Common myeloid progenitor, CD34-positive (primary cell): ENCODE data around the gene GRIP2.

ENCODE experiments used
- CTCF ChIA-PET: fragments of 350-600 bp; sonication (Branson Sonifier 250); formaldehyde crosslinking; loops from one replicate; lab custom pipeline; 2021; ENCODE audit warnings: antibody characterized with exemption; lab: Charles Lee
- POLR2A ChIA-PET: fragments of 350-600 bp; sonication (Branson Sonifier 250); formaldehyde crosslinking; loops from one replicate; lab custom pipeline; 2021; ENCODE audit warnings: antibody characterized with exemption; lab: Charles Lee
- DNase-seq, 3 donors: peaks; one replicate each; pipeline versions ENCODE4 v3.0.0 to v3.0.0-alpha.2; 2013
- H3K27ac ChIP-seq, 2 experiments: 1 replicate in 1 of 2; 2 replicates in 1 of 2; pipeline ENCODE4 v1.7.0; 2013; ENCODE audit warnings: inconsistent platforms in 2 of 2, low read length in 2 of 2, mild to moderate bottlenecking in 2 of 2, low read depth in 1 of 2, moderate library complexity in 1 of 2; ENCODE audit not compliant: severe bottlenecking in 2 of 2, insufficient read depth in 1 of 2, poor library complexity in 1 of 2
- H3K27me3 ChIP-seq, 5 experiments: replicated peaks in 2 of 5; 1 replicate in 3 of 5; 2 replicates in 2 of 5; pipeline versions ENCODE4 v1.6.1 to v1.7.0; 2013; ENCODE audit warnings: low read length in 4 of 5, mild to moderate bottlenecking in 2 of 5, moderate library complexity in 2 of 5, inconsistent platforms in 1 of 5; ENCODE audit not compliant: insufficient read depth in 5 of 5, control insufficient read depth in 4 of 5
- H3K36me3 ChIP-seq, 4 experiments: 1 replicate in 2 of 4; 2 replicates in 2 of 4; pipeline versions ENCODE4 v1.6.1 to v1.7.0; 2013; ENCODE audit warnings: low read length in 3 of 4, control low read depth in 1 of 4, mild to moderate bottlenecking in 1 of 4; ENCODE audit not compliant: control insufficient read depth in 4 of 4, insufficient read depth in 4 of 4
- H3K4me1 ChIP-seq, 4 experiments: 1 replicate in 3 of 4; 2 replicates in 1 of 4; pipeline versions ENCODE4 v1.6.1 to v1.7.1; 2013; ENCODE audit warnings: low read length in 3 of 4, mild to moderate bottlenecking in 3 of 4, control low read depth in 1 of 4, inconsistent platforms in 1 of 4, moderate library complexity in 1 of 4; ENCODE audit not compliant: control insufficient read depth in 4 of 4, insufficient read depth in 4 of 4; ENCODE audit errors: control extremely low read depth in 1 of 4
- H3K4me3 ChIP-seq, 7 experiments: 1 replicate in 4 of 7; 2 replicates in 3 of 7; pipeline versions ENCODE4 v1.5.1 to v1.7.0; 2013; ENCODE audit warnings: mild to moderate bottlenecking in 7 of 7, low read length in 6 of 7, moderate library complexity in 6 of 7, inconsistent platforms in 2 of 7, low read depth in 2 of 7, control low read depth in 1 of 7; ENCODE audit not compliant: insufficient read depth in 4 of 7, control insufficient read depth in 1 of 7; ENCODE audit errors: extremely low read depth in 1 of 7
- H3K9me3 ChIP-seq, 5 experiments: 1 replicate in 4 of 5; 2 replicates in 1 of 5; pipeline versions ENCODE4 v1.6.1 to v1.7.1; 2013; ENCODE audit warnings: low read length in 4 of 5, mild to moderate bottlenecking in 2 of 5, inconsistent platforms in 1 of 5, low read depth in 1 of 5, moderate library complexity in 1 of 5; ENCODE audit not compliant: control insufficient read depth in 4 of 5, insufficient read depth in 2 of 5; ENCODE audit errors: control extremely low read depth in 1 of 5
- WGBS: methylation state at CpG from one replicate; pipeline ENCODE4 v1.1.5; 2013; ENCODE audit not compliant: insufficient coverage; 5-methylcytosine and 5-hydroxymethylcytosine counted together

GRIP2 gene

GRCh38 chr3:14464521-14464920, 75.6 kb downstream of the GRIP2 start:
- WGBS, result 100% methylated on average over 4 of the region's 4 CpGs
- no peak overlapping the region for H3K4me3 ChIP-seq
- H3K9me3 ChIP-seq, result no peaks in the 10 kb centered on the region
- no peak for DNase-seq
- no peaks in the 10 kb centered on the region for H3K27me3 ChIP-seq
- no peaks in the 10 kb centered on the region for H3K4me1 ChIP-seq
- peaks cover 6 to 92% (median 71%) of the 10 kb centered on the region in 4 experiments for H3K36me3 ChIP-seq
- no peak overlapping the region for H3K27ac ChIP-seq
- POLR2A ChIA-PET, result no interaction called here
- CTCF ChIA-PET, result interaction anchor here (0.8 to 11.0 kb wide), 7 partner anchors 37 to 262 kb away, joined by 3 to 123 read pairs (median 4); partner anchors contain the start of gene SLC6A6

GRCh38 chr3:14464141-14464465, 76.0 kb downstream of the GRIP2 start:
- H3K9me3 ChIP-seq, result no peaks in the 10 kb centered on the region
- CTCF ChIA-PET, result interaction anchor here (0.8 to 11.0 kb wide), 8 partner anchors 25 to 262 kb away, joined by 3 to 123 read pairs (median 4); partner anchors contain the start of gene SLC6A6
- no peak overlapping the region for H3K27ac ChIP-seq
- POLR2A ChIA-PET, result no interaction called here
- no peaks in the 10 kb centered on the region for H3K27me3 ChIP-seq
- no peak overlapping the region for H3K4me3 ChIP-seq
- no peaks in the 10 kb centered on the region for H3K4me1 ChIP-seq
- H3K36me3 ChIP-seq, result peaks cover 4 to 92% (median 71%) of the 10 kb centered on the region in 4 experiments
- 98% methylated on average over 4 of the region's 5 CpGs for WGBS
- DNase-seq, result no peak

- WGBS, result 87% methylated on average over 21 of the region's 26 CpGs
- Histone ChIP-seq H3K9me3 (no peaks in the 10 kb centered on the region), H3K27me3 (no peaks in the 10 kb centered on the region), H3K27ac (no peak overlapping the region), H3K4me3 (no peak overlapping the region), H3K36me3 (peaks cover 4 to 91% (median 70%) of the 10 kb centered on the region in 4 experiments), H3K4me1 (no peaks in the 10 kb centered on the region)
- DNase-seq, result no peak
- CTCF ChIA-PET, result interaction anchor here (0.8 to 11.0 kb wide), 24 partner anchors 14 to 567 kb away, joined by 3 to 123 read pairs (median 5); partner anchors contain the start of gene SLC6A6
- POLR2A ChIA-PET, result no interaction called here
Measured at GRCh38 chr3:14463330-14464140, 76.6 kb downstream of the GRIP2 start.

GRCh38 chr3:14462738-14463137, 77.4 kb downstream of the GRIP2 start:
- Histone ChIP-seq H3K27ac (no peak overlapping the region), H3K4me1 (no peaks in the 10 kb centered on the region), H3K4me3 (no peak overlapping the region), H3K36me3 (peaks cover 4 to 92% (median 73%) of the 10 kb centered on the region in 4 experiments), H3K27me3 (no peaks in the 10 kb centered on the region), H3K9me3 (no peaks in the 10 kb centered on the region)
- 94% methylated on average over 9 of the region's 9 CpGs for WGBS
- POLR2A ChIA-PET, result no interaction called here
- no peak for DNase-seq
- CTCF ChIA-PET, result interaction anchor here (0.9 to 11.0 kb wide), 28 partner anchors 10 to 566 kb away, joined by 3 to 123 read pairs (median 5); partner anchors contain the start of gene SLC6A6

- Histone ChIP-seq H3K27ac (no peak overlapping the region), H3K4me3 (no peak overlapping the region), H3K36me3 (peaks cover 2 to 91% (median 73%) of the 10 kb centered on the region in 4 experiments), H3K4me1 (no peaks in the 10 kb centered on the region), H3K27me3 (no peaks in the 10 kb centered on the region), H3K9me3 (no peaks in the 10 kb centered on the region)
- peak; percentile 62 to 63 (median 63) for DNase-seq
- POLR2A ChIA-PET, result no interaction called here
- CTCF ChIA-PET, result interaction anchor here (0.6 to 11.0 kb wide), 37 partner anchors 9 to 565 kb away, joined by 3 to 123 read pairs (median 4); partner anchors contain the start of gene SLC6A6
- WGBS, result 76% methylated on average over 5 of the region's 8 CpGs
Measured at GRCh38 chr3:14461748-14462324, 78.3 kb downstream of the GRIP2 start.

- ChIA-PET CTCF (interaction anchor here (0.6 to 11.0 kb wide), 29 partner anchors 8 to 310 kb away, joined by 3 to 123 read pairs (median 4); partner anchors contain the start of gene SLC6A6), POLR2A (interaction anchor here (0.9 kb wide), 1 partner anchor 30 kb away, joined by 4 read pairs; no protein-coding TSS in a partner anchor)
- Histone ChIP-seq H3K27me3 (no peaks in the 10 kb centered on the region), H3K4me1 (no peaks in the 10 kb centered on the region), H3K9me3 (no peaks in the 10 kb centered on the region), H3K4me3 (no peak overlapping the region), H3K36me3 (peaks cover 2 to 91% (median 70%) of the 10 kb centered on the region in 4 experiments), H3K27ac (no peak overlapping the region)
- 71% methylated on average over 6 of the region's 13 CpGs for WGBS
- DNase-seq, result peak in 1 of 3 donors; percentile 14
Measured at GRCh38 chr3:14461006-14461747, 79.0 kb downstream of the GRIP2 start.
